Osteoblast (primary cell): ENCODE results near the gene MUC2. TPM values are rescaled to one million over a fixed set of nuclear protein-coding genes. Genes with fewer than 3 reads are reported as not detected.

ENCODE experiments used
- DNase-seq: peaks from one replicate; pipeline ENCODE4 v3.0.0; 2011; ENCODE audit warnings: low spot score, mixed read lengths; ENCODE audit not compliant: insufficient read length; ENCODE audit errors: missing footprints
- H2AFZ ChIP-seq: 2 replicates; pipeline ENCODE4 v1.6.0; 2011; ENCODE audit warnings: mild to moderate bottlenecking, low read length
- H3K27ac ChIP-seq: 2 replicates; pipeline ENCODE4 v1.5.1; 2011; ENCODE audit warnings: mild to moderate bottlenecking, low read depth, low read length, moderate library complexity
- H3K27me3 ChIP-seq: 2 replicates; pipeline ENCODE4 v1.6.0; 2012; ENCODE audit warnings: mild to moderate bottlenecking, control low read depth, inconsistent platforms, low read length, moderate library complexity; ENCODE audit not compliant: insufficient read depth
- H3K36me3 ChIP-seq: 2 replicates; pipeline ENCODE4 v1.5.1; 2011; ENCODE audit warnings: mild to moderate bottlenecking, low read length, control low read depth, moderate library complexity; ENCODE audit not compliant: insufficient read depth
- H3K4me1 ChIP-seq: 2 replicates; pipeline ENCODE4 v1.5.1; 2011; ENCODE audit warnings: mild to moderate bottlenecking, low read length, control low read depth, moderate library complexity; ENCODE audit not compliant: insufficient read depth
- H3K4me2 ChIP-seq: 2 replicates; pipeline ENCODE4 v1.6.0; 2011; ENCODE audit warnings: mild to moderate bottlenecking, low read length; ENCODE audit not compliant: insufficient read depth
- H3K4me3 ChIP-seq: fragments of 200-600 bp; sonication (generic); 3 replicates; pipeline ENCODE4 v1.5.1; 2012; ENCODE audit warnings: mild to moderate bottlenecking, low read length, inconsistent platforms; ENCODE audit not compliant: insufficient read depth
- H3K79me2 ChIP-seq: 2 replicates; pipeline ENCODE4 v1.6.0; 2012; ENCODE audit warnings: mild to moderate bottlenecking, low read length, control low read depth, inconsistent platforms; ENCODE audit not compliant: insufficient read depth
- H3K9me3 ChIP-seq: 2 replicates; pipeline ENCODE4 v1.5.1; 2011; ENCODE audit warnings: low read depth, low read length, control low read depth
- H4K20me1 ChIP-seq: 2 replicates; pipeline ENCODE4 v1.6.0; 2012; ENCODE audit warnings: mild to moderate bottlenecking, low read length, control low read depth; ENCODE audit not compliant: insufficient read depth
- CTCF ChIP-seq: IDR thresholded peaks from 2 replicates; pipeline ENCODE4 v1.5.1; 2011; ENCODE audit warnings: mild to moderate bottlenecking, low read depth, low read length, moderate library complexity; ENCODE audit errors: extremely low read depth
- total RNA-seq: library from RNA; depleted of rRNA; stranded (reverse); fragments of >200 nt; gene quantifications from 2 replicates; pipeline ENCODE4 v1.2.3, GENCODE V29; 2012

The MUC2 gene
- total RNA-seq, 1 donor, result not detected

GRCh38 chr11:1123970-1124369 lies 49.3 kb downstream of the MUC2 start:
- Histone ChIP-seq H3K4me1 (no peaks in the 10 kb centered on the region), H3K4me2 (no peak overlapping the region), H2AFZ (no peak overlapping the region), H3K27me3 (peaks cover 16% of the 10 kb centered on the region), H3K79me2 (no peaks in the 10 kb centered on the region), H4K20me1 (no peaks in the 10 kb centered on the region), H3K9me3 (no peaks in the 10 kb centered on the region), H3K36me3 (no peaks in the 10 kb centered on the region), H3K4me3 (no peak overlapping the region), H3K27ac (no peak overlapping the region)
- TF ChIP-seq CTCF, result no peak
- peak; percentile 71 for DNase-seq

Other genes with a start within 250 kb of the MUC2 start
- 0.59 and 0.72 TPM in 2 replicates for gene CRACR2B, start 247.0 kb upstream of the MUC2 start, total RNA-seq
- gene CD151, start 241.9 kb upstream of the MUC2 start, total RNA-seq, result 366 and 416 TPM in 2 replicates
- gene POLR2L, start 232.3 kb upstream of the MUC2 start, total RNA-seq, result 47.4 and 60.8 TPM in 2 replicates
- 168 and 186 TPM in 2 replicates for gene TSPAN4, start 232.0 kb upstream of the MUC2 start, total RNA-seq
- 43.9 and 48.9 TPM in 2 replicates for gene CHID1, start 164.1 kb upstream of the MUC2 start, total RNA-seq
- 48.0 and 50.7 TPM in 2 replicates for gene AP2A2, start 149.0 kb upstream of the MUC2 start, total RNA-seq
- gene MUC6, start 38.2 kb upstream of the MUC2 start, total RNA-seq, result not detected in 2 replicates
- gene MUC5AC, start 83.1 kb downstream of the MUC2 start, total RNA-seq, result not detected in 2 replicates
- not detected in 2 replicates for gene MUC5B, start 148.2 kb downstream of the MUC2 start, total RNA-seq
- 30.8 and 35.9 TPM in 2 replicates for gene TOLLIP, start 234.8 kb downstream of the MUC2 start, total RNA-seq